ENCODE measurements around the gene EAF1.
"Not testable (repeated sequence)": the region's sequence is repeated elsewhere in the genome, so short reads cannot be mapped to it uniquely, and the experiment has no call there.

Gene EAF1

DNA sequence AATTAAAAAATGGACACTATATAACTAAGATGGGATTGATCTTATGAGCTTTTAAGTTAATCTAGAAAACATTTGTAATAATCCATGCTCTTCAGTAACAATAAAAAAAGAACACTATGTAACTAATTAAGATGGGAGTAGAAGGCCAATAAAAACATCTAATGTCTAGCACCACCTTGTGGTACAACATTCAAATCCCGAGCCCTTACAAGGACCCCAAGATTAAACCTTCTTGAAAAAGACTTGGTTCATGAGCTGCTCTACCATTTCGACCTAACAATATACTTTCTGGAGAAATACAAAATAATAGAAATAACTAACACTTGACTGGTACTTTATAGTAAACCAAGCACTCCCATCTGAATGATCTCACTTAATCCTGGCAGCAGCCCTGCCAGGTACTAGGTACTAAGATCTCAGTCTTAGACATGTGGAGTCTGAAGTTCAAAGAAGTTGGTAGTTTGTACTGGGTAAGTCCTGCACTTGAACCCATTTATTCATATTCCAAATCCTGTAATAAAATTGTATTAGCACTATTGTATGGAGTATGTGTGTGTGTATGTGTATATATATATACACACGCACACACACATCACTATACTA, 21.8 kb upstream of the EAF1 start:
- DNase-seq (ENCODE audit: low read depth in 3 of 3) = no peak

DNA sequence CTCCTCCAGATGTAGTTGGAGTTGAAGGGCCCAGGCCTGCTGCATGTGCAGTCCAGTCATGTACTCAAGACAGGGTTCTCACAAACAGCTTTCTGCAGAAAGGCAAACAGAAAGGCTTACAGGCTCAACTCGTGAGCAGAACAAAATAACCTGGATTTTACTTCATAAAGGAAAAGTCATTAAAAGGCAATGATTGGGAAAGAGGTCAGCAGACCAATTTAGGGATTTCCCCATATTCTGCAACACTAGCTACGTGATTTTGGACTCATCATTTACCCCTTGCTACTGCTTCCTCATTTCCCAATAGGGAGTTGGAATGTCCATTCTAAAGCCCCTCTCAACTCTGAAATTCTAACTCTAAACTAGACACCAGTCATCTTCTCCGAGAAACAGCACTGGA, 18.2 kb upstream of the EAF1 start:
- DNase-seq (ENCODE audit: low read depth in 3 of 3) = no peak

- no peak for DNase-seq (ENCODE audit: low read depth in 3 of 3)
These were observed 17.6 kb upstream of the EAF1 start for GRCh38 chr3:15409774-15410173.

- DNase-seq (ENCODE audit: low read depth in 3 of 3) = not testable (repeated sequence)
These were observed 16.4 kb upstream of the EAF1 start for GRCh38 chr3:15410966-15411365.

DNA sequence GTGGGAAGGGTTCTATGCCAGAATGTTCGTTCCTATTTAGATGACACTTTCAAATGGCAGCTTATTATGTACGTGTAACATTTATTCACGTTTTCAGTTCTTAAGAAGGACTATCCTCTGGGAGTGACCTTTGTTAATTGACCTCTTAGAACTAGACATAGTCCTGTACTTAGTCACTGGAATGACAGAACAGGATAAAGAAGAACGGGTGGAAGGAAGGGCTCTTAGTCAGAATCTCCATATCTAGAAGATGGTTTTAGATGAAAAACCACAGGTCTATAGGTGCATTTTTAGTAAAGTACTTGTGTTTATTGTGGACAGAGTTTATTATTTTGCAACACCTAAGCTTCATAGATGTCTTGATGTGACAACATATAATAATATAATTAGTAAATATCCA, 6.5 kb upstream of the EAF1 start:
- no peak for DNase-seq (ENCODE audit: low read depth in 3 of 3)

GRCh38 chr3:15426579-15427118, 749 bp upstream of the EAF1 start:
- no peak for DNase-seq (ENCODE audit: low read depth in 3 of 3)

GRCh38 chr3:15427981-15428380, 583 bp downstream of the EAF1 start:
- no peak for DNase-seq (ENCODE audit: low read depth in 3 of 3)

DNA sequence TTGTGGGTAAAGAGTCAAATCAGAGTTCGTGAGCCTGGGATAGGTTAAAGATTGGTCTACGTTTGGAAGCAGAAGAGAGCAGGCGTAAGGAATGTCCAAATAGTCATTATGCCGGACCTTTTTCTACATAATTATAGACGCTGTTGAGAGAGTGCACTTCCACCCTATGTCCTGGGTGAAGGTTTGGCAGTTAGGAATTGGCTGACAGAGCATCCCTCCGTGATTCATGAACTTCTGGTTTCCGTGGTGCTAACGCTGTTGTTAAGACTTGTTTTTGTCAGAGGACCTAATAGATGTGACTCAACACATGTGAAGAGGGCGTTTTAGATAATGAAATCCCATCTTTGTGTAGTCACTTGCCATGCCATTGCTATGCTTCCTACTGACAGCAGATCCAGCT, 1.1 kb downstream of the EAF1 start:
- peak in 1 of 3 experiments; percentile 16 for DNase-seq (ENCODE audit: low read depth in 3 of 3)

DNA sequence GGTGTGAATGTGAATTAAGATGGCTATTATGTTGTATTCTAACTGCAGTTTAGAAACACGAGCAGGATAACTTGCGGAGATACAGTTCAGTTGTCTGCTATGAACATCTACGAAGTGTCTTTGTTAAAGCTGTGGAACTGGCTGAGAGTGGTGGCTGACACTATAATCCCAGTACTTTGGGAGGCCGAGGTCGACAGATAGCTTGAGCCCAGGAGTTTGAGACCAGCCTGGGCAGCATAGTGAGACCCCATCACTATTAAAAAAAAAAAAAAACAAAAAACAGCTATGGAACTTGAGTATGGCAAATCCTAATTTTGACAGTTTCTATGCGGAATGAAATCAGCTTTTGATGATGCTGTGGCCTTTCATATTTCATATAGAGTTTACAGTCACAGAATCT, 1.7 kb downstream of the EAF1 start:
- DNase-seq (ENCODE audit: low read depth in 3 of 3) = no peak

DNA sequence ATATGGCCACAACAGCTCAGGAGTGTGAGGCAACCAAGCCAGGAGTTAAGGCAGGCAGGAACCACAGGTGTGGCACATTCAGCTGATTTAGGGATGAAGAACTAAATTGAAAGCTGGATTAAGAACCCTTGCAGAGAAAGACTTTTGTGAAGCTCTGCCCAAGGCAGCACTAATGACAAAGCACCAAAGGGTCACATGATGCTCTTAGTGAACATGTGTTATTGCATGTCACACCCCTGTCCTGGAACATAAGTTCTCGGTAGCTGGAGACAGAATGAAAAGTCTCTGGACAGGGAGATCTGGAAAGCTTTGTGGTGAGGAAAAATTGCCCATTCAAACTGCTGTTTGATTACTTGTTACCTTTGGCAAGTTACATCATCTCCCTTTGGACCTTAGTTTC, 3.2 kb downstream of the EAF1 start:
- no peak for DNase-seq (ENCODE audit: low read depth in 3 of 3)

DNA sequence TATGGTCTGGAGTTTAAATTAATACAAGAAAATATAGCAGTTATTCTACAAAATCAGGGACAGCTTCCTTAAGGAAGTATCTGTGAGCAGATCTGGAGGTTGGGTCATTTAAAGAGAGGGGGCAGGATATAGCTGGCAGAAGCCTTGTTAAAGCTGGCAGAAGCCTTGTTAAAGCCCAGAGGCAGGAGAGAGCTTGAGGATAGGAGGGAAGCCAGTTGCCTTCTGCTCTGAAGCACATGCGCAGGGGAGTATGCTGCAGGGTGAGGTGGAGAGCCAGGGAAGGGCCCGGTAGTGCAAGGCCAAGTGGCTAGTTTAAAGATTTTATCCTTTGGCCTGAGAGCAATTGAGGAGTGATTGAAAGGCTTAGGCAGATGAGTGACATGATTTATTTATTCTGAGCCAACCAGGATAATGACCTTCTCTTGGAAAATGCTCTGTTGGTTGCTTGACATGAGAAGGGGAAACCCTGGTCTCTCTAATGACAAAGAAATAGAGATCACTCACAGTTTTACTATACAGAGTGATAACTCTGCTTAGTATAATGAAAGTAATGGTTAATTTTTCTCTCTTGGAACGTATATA, 3.9 kb downstream of the EAF1 start:
- no peak for DNase-seq (ENCODE audit: low read depth in 3 of 3)

DNA sequence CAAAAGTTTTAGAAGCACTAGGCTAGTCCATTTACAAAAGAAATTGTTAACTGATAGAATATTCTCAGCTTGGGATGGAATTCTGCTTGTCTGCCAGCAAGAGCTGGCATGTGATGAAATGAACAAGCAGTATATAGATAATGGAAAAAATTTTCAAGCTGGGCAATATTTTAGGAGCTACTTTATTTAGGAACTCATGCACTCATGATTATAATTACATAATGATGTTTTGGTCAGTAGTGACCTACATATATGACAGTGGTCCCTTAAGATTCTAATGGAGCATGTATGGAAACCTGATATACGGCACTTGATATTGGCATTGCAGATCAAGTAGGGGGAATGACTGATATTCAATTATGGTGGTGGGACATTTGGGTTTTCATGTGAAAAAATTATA, 6.1 kb downstream of the EAF1 start:
- no peak for DNase-seq (ENCODE audit: low read depth in 3 of 3)

DNA sequence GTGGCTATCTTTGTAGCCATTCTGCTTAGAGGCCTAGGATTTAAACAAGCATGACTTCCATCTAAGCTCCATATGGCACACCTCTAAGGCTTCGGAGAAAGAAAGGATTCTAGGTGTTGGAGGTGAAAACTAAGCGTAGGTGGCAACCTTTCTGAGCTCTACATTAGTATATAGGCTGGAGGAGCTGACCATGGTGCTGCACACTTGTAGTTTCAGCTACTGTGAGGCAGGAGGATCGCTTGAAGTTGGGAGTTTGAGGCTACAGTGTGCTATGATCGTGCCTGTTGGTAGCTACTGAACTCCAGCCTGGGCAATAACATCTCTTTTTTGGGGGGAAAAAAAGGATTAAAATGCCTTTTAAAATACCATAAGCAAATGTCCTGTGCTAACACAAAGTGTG, 7.4 kb downstream of the EAF1 start:
- no peak for DNase-seq (ENCODE audit: low read depth in 3 of 3)

- DNase-seq (ENCODE audit: low read depth in 3 of 3) = no peak
These were observed 8.8 kb downstream of the EAF1 start for GRCh38 chr3:15436246-15436645.

GRCh38 chr3:15438983-15439382, 11.6 kb downstream of the EAF1 start:
- DNase-seq (ENCODE audit: low read depth in 3 of 3) = no peak

DNA sequence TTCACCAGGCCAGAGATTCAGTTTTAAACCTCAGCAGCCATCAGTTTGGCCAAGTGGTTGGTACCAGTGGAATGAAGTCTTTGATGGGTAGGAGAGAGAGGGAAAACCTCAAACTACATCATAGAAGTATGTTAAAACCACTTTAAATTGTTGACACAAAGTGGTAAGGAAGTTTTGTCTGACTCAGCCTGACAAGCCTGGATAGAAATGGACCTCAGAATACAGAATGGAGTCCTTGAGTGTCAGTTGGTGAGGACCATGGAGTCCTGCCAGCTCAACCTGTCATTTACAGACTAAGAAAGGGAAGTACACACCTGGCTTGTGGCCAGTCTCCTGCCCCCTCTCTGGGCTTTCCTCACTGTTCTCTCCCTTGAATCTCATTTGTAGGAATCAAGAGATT, 12.1 kb downstream of the EAF1 start:
- DNase-seq (ENCODE audit: low read depth in 3 of 3) = no peak

DNA sequence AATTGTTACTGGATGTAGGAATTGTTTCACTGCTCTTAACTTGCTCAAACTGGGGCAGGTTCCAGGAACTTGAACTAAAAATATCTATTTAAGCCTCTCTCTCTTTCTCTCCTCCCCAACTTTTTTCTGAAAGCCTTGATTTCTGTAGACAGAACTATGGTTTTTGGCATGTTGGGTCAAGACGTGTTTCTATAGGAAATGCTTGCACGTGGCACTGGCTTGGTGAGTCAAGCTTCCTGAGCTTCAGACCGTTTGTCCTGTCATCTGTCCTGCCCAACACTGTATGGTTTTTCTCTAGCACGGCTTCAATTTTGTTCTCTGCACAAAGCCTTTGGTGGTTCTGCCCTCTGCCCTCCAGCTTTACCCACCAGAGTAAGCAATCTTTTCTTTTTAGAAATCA, 13.5 kb downstream of the EAF1 start:
- no peak for DNase-seq (ENCODE audit: low read depth in 3 of 3)

GRCh38 chr3:15443826-15444524, 16.6 kb downstream of the EAF1 start:
- DNase-seq (ENCODE audit: low read depth in 3 of 3) = no peak

GRCh38 chr3:15449489-15450224, 22.3 kb downstream of the EAF1 start:
- no peak for DNase-seq (ENCODE audit: low read depth in 3 of 3)

DNA sequence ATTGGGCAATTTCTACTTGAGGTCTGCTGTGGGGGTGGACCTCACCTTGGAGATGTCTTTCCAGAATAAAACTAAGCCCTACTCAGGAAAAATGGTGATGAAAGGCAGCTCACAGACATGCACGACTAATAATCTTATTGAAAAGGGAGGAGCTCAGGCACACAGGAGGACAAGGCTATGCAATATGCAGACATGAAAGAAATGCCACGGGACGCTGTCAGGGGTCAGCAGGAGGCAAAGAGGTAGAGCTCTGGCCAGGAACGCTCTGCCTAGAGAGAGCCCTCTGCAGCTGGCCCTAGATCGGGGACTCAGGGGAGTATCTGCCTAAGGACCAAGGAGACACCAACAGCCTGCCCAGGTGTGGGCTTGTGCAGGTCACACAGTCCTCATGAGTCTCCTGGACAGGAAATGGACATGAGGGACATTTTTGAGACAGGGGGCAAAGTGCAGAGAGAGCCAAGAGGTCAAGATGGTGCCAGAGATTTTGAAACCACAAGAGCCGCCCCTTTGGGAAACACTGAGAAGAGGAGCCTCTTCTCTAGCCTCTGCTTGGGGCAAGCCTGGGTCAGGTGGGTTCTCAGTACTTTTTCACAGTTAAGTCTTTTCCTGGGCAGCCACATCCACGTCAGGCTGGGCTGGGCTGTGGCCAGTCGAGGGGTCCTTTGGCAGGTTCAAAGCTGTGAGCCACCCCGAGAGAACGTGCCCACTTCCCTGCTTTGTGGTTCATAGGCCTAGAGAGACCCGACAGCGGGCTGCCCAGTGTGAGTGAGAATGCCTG, 23.2 kb downstream of the EAF1 start:
- no peak for DNase-seq (ENCODE audit: low read depth in 3 of 3)

GRCh38 chr3:15451216-15452113, 24.1 kb downstream of the EAF1 start:
- DNase-seq (ENCODE audit: low read depth in 3 of 3) = no peak

Measured in stimulated activated CD4-positive, alpha-beta T cell treated with anti-CD3 and anti-CD28 coated beads, TNF-alpha, amount 100 ng/mL, for 24 hours (primary cell).